Measurements from ENCODE around the gene TRIM73.
"Not testable (repeated sequence)": the region's sequence is repeated elsewhere in the genome, so short reads cannot be mapped to it uniquely, and the experiment has no call there.

GRCh38 chr7:75364079-75364478, 31.4 kb upstream of the TRIM73 start:
- TF ChIP-seq CTCF (IDR thresholded peaks at IDR 0.05; ENCODE audit: extremely low read depth in 1 of 2, insufficient read depth in 1 of 2, low read depth in 1 of 2, low read length in 2 of 2); EZH2 (IDR thresholded peaks at IDR 0.05; ENCODE audit: borderline replicate concordance, low read depth, low read length, severe bottlenecking); POLR2A (IDR thresholded peaks at IDR 0.05; ENCODE audit: low read depth, low read length); MAX (IDR thresholded peaks at IDR 0.05; ENCODE audit: insufficient read depth, insufficient read length); POLR2AphosphoS5 (IDR thresholded peaks at IDR 0.05; ENCODE audit: insufficient read depth, low read depth, low read length); FOS (IDR thresholded peaks at IDR 0.05; ENCODE audit: borderline replicate concordance, insufficient read depth, low read length); MYC (IDR thresholded peaks at IDR 0.05; ENCODE audit: low read depth, low read length): not testable (repeated sequence)
